A204.1 (cell line): Measurements from ENCODE around the gene CLDN11.

Source experiments
- FAIRE-seq: peaks from 2 replicates; lab custom pipeline; 2012; peaks lifted over from hg19 to GRCh38; lab: Jason Lieb, UNC

CLDN11 gene

GRCh38 chr3:170471149-170471548 lies 52.5 kb downstream of the CLDN11 start:
- FAIRE-seq = no peak

- FAIRE-seq = no peak
Observed at GRCh38 chr3:170473358-170473757, 54.7 kb downstream of the CLDN11 start.

GRCh38 chr3:170475092-170475685 lies 56.5 kb downstream of the CLDN11 start:
- FAIRE-seq = no peak

GRCh38 chr3:170476291-170476690 lies 57.6 kb downstream of the CLDN11 start:
- no peak for FAIRE-seq

GRCh38 chr3:170477395-170477794 lies 58.7 kb downstream of the CLDN11 start:
- no peak for FAIRE-seq

- FAIRE-seq = no peak
Observed at GRCh38 chr3:170480111-170480510, 61.4 kb downstream of the CLDN11 start.

- no peak for FAIRE-seq
Observed at GRCh38 chr3:170482199-170482598, 63.5 kb downstream of the CLDN11 start.

GRCh38 chr3:170483485-170484262 lies 65.0 kb downstream of the CLDN11 start:
- no peak for FAIRE-seq
